ENCODE data around the gene GALNT2. TPM values are rescaled to one million over a fixed set of nuclear protein-coding genes. Genes with fewer than 3 reads are reported as not detected.

Gene GALNT2
- total and polyA plus RNA-seq, 9 of the 15 experiments (the other 6 are each of a cell fraction or from before 2014, with no cell fraction given) = 1.6 to 106 (median 51.9) TPM

DNA sequence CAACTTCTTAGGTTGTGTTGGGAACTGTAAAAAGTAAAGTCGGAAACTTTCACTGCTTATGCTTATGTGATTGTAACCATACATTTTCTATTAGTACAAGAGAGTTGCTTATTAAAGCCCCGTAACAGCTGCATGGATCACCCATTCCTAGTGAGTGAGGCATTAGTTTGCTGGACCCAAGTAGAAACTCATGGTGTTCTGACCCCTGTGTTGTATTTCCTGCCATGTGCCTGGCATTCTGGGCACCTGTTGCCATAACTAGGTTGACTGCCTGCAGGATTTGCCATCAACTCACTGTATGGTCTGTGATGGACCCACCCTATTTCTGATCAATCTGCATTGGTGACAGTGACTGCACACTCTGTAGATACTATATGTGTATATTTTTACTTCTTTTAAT is 186.1 kb downstream of the GALNT2 start:
- in situ Hi-C loops (cut with MboI) = no loop called here
- no TSS peak for BruUV-seq (replicated peaks)
- Histone ChIP-seq H3K36me3 (ENCODE audit: control insufficient read depth, insufficient read depth, low read length) (peaks cover 89% of the 10 kb centered on the region), H3K9ac (ENCODE audit: insufficient read depth in 1 of 2, low read depth in 2 of 2, low read length in 2 of 2) (no peak overlapping the region), H4K20me1 (replicated peaks; ENCODE audit: control insufficient read depth, insufficient read depth, low read length) (no peaks in the 10 kb centered on the region), H3K27ac (ENCODE audit: extremely low read depth, low read depth, low read length) (no peak overlapping the region), H3K9me3 (replicated peaks; ENCODE audit: control insufficient read depth, insufficient read depth, low read depth, low read length) (no peaks in the 10 kb centered on the region), H3K79me2 (ENCODE audit: control insufficient read depth, insufficient read depth, low read length) (no peaks in the 10 kb centered on the region), H3K4me3 (no peak overlapping the region), H3K27me3 (ENCODE audit: control insufficient read depth in 2 of 2, insufficient read depth in 2 of 2, low read length in 2 of 2) (no peaks in the 10 kb centered on the region), H3K4me1 (replicated peaks in 1 of 2; ENCODE audit: control insufficient read depth in 2 of 2, insufficient read depth in 2 of 2, low read length in 2 of 2) (no peaks in the 10 kb centered on the region), H3K4me2 (ENCODE audit: insufficient read depth, low read length) (no peak overlapping the region), H2AFZ (ENCODE audit: low read depth, low read length) (no peak overlapping the region), H3K9me1 (ENCODE audit: control insufficient read depth, insufficient read depth, low read length) (no peaks in the 10 kb centered on the region)
- FAIRE-seq = no peak
- WGBS (ENCODE audit: insufficient coverage, low coverage, missing lambda C conversion rate) = 95% methylated on average over 2 of the region's 2 CpGs
- POLR2A ChIA-PET = interaction anchor here (0.8 kb wide), 1 partner anchor 1030 kb away, joined by 3 read pairs; no protein-coding TSS in a partner anchor
- TF ChIP-seq GABPB2 (CRISPR knock-in tag; conservative IDR thresholded peaks at IDR 0.05) = no peak
- TF ChIP-seq, protein P1, sequence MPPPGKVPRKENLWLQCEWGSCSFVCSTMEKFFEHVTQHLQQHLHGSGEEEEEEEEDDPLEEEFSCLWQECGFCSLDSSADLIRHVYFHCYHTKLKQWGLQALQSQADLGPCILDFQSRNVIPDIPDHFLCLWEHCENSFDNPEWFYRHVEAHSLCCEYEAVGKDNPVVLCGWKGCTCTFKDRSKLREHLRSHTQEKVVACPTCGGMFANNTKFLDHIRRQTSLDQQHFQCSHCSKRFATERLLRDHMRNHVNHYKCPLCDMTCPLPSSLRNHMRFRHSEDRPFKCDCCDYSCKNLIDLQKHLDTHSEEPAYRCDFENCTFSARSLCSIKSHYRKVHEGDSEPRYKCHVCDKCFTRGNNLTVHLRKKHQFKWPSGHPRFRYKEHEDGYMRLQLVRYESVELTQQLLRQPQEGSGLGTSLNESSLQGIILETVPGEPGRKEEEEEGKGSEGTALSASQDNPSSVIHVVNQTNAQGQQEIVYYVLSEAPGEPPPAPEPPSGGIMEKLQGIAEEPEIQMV (tag; conservative IDR thresholded peaks at IDR 0.05; ENCODE audit: low read depth) = no peak
- TF ChIP-seq TAF9B (IDR thresholded peaks at IDR 0.05; ENCODE audit: partially characterized antibody) = no peak
- TF ChIP-seq NFIX (CRISPR knock-in tag; IDR thresholded peaks at IDR 0.05; ENCODE audit: low read depth) = no peak
- TF ChIP-seq U2AF1 (optimal IDR thresholded peaks at IDR 0.05; ENCODE audit: low read depth, low read length) = no peak
- no peak for TF ChIP-seq DMBX1 (CRISPR knock-in tag; IDR thresholded peaks at IDR 0.05; ENCODE audit: borderline replicate concordance)
- TF ChIP-seq FOXM1 (IDR thresholded peaks at IDR 0.05; ENCODE audit: low read depth) = no peak
- TF ChIP-seq FOXM1 (CRISPR knock-in tag; IDR thresholded peaks at IDR 0.05; ENCODE audit: low read depth) = no peak
- TF ChIP-seq NR2F6 (CRISPR knock-in tag; IDR thresholded peaks at IDR 0.05) = no peak
- TF ChIP-seq, protein P2, sequence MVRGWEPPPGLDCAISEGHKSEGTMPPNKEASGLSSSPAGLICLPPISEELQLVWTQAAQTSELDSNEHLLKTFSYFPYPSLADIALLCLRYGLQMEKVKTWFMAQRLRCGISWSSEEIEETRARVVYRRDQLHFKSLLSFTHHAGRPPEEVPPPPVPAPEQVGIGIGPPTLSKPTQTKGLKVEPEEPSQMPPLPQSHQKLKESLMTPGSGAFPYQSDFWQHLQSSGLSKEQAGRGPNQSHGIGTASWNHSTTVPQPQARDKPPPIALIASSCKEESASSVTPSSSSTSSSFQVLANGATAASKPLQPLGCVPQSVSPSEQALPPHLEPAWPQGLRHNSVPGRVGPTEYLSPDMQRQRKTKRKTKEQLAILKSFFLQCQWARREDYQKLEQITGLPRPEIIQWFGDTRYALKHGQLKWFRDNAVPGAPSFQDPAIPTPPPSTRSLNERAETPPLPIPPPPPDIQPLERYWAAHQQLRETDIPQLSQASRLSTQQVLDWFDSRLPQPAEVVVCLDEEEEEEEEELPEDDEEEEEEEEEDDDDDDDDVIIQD (CRISPR knock-in tag; IDR thresholded peaks at IDR 0.05) = no peak
- TF ChIP-seq, protein P3, sequence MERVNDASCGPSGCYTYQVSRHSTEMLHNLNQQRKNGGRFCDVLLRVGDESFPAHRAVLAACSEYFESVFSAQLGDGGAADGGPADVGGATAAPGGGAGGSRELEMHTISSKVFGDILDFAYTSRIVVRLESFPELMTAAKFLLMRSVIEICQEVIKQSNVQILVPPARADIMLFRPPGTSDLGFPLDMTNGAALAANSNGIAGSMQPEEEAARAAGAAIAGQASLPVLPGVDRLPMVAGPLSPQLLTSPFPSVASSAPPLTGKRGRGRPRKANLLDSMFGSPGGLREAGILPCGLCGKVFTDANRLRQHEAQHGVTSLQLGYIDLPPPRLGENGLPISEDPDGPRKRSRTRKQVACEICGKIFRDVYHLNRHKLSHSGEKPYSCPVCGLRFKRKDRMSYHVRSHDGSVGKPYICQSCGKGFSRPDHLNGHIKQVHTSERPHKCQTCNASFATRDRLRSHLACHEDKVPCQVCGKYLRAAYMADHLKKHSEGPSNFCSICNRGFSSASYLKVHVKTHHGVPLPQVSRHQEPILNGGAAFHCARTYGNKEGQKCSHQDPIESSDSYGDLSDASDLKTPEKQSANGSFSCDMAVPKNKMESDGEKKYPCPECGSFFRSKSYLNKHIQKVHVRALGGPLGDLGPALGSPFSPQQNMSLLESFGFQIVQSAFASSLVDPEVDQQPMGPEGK (CRISPR knock-in tag; IDR thresholded peaks at IDR 0.05; ENCODE audit: borderline replicate concordance) = no peak
- no peak for TF ChIP-seq ETV1 (tag; conservative IDR thresholded peaks at IDR 0.05; ENCODE audit: low read depth)
- TF ChIP-seq ZNF76 (CRISPR knock-in tag; IDR thresholded peaks at IDR 0.05; ENCODE audit: borderline replicate concordance) = no peak
- DNase-seq (ENCODE audit: extremely low read depth in 1 of 4, low spot score in 3 of 4) = no peak
- ATAC-seq = no peak
- CTCF ChIA-PET (ENCODE audit: low intra/inter-chr PET ratio) = no interaction called here
- intact Hi-C loops (cut with micrococcal nuclease) = no loop called here

Data from K562 (cell line).